ENCODE measurements around the gene ADSS2.
"Not testable (repeated sequence)": the region's sequence is repeated elsewhere in the genome, so short reads cannot be mapped to it uniquely, and the experiment has no call there.

The ADSS2 gene

DNA sequence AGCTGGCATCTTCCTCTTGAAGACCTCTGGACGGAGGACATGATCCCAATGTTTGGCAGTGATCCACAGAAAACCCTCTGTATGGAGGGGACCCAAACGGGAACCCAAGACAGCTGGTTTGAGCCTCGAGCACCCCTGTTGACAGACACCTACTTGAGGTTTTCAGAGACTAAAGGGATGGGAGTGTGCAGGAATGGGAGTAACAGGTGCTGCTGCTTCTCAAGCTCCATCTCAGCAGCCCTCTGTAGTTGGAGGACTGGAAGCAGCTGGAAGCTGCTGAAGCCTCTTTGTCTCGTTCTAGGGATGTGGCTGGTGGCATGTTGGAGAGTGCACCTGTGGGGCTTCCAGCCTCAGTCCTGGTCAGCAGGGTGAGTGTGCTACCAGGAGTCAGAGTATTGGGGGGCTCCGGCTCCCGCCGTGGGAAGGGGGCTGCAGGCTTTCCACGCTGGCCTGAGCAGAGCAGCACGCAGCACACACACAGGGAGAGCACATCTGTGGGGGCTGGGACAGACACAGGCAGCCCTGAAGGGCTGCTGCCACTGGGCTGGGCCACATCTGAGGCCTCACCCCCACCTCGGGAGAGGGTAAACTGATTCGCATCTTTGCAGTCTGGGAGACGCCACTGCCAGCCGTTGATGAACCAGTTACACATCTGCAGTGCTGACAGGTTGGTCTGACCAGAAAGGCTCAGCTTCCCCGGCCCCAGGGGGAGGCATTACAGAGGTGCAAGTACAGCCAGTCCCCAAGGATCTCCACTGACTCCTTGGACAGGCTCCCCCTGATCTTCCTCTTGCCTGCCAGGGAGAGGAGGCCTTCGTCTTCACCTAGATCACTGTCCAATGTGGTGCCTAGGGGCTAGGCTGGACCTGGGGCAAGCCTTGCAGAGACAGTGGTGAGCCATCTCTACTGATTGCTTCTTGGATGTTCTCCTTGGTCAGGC lies 56.6 kb downstream of the ADSS2 start:
- no peak for DNase-seq

DNA sequence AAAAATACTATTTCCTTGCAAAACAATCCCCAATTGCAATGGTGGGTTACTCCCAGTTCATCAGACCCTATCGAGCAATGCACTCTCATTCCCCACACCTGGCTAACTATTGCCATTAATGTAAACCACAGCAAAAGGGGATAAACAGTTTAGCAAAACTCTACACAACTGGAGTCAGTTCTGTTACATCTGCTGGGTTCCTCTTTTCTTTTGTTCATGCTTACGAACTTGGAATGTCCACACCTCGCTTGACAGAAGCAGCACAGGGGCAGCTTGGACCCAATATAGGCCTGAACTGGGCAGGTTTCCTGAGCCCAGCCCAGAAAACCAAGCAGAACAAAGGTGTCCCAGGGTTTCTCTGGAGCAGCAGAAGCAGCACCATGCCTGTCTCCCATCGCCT lies 57.4 kb downstream of the ADSS2 start:
- DNase-seq, result no peak

DNA sequence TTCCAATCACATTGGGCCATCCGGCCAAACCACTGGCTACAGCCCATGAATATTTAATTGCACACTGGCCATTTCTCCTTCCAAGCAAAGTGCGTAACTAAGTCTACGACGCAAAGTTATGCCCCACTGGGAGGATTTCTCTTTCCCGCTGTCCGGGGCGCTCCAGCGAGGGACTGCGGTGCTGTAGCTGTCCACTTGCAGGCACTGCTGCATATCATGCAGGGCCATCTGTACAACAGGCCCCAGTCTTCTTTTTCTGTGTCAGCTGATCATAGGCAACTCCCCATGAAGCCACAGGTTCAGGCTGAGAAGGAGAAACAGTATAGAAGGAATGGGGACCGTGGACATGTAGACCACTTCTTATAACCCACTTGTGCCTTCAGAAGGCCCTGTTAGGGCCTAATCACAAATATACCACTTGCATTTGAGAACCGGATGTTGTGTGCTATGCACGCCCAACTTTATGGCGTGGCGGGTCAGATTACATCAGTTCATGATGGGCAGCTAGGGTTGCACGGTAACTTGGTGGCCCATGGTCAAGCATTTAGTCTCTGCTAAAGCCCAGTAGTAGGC lies 58.0 kb downstream of the ADSS2 start:
- DNase-seq, result no peak

DNA sequence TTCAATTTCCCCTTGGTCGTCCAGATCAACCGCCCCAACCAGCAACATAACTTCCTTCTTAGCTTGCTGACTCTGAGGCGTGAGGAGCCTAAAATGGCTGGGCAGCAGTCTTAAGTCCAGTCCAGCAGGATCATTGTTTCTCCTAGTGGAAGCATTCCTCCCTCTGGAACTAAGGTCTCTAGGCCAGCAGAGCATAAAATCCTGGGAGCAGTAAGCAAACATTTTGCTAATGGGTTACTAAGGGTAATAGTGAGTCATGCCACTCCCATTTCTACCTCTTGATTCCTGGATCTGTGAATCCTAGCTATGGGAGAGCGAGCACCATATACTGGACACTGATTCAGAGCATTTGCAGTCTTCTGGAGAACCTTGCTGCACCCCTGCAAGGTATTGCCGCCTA lies 59.9 kb downstream of the ADSS2 start:
- DNase-seq, result no peak

DNA sequence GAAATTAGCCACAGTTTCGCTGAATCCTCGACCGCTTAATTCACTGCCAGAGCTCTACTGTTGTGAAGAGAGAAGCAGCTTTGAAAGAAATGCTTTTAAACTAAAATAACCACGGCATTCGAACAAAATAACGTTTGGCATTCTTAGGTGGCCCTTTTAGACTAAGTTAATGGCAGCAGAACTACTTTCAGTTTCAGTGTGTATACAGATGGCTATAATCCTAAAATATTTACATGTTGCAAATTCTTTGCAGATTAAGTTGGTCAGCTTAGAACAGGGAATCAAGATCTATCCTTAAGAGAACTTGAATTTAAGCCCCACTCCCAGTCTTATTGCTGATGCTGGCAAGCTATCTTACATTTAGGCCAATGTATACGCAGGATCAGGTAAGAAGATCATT lies 62.7 kb downstream of the ADSS2 start:
- DNase-seq, result no peak

DNA sequence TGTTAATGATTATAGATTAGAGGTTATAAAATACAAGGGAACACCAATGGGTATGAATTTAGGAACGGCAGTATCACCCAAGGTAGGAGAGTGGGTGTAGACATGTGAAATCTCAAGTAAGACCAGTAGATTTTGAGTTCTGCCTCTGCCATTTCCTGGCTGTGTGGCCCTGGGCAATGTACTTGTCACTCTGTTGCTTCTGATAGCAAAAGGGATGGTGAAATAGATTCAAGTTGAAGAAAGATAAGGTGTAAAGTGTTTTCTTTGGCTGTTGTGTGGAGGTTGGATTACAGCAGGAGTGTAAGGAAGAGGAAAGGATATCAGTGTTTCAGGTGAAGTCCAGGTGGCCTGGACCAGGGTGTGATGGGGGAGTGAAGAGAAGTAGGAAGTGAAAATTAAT lies 64.3 kb downstream of the ADSS2 start:
- no peak for DNase-seq

DNA sequence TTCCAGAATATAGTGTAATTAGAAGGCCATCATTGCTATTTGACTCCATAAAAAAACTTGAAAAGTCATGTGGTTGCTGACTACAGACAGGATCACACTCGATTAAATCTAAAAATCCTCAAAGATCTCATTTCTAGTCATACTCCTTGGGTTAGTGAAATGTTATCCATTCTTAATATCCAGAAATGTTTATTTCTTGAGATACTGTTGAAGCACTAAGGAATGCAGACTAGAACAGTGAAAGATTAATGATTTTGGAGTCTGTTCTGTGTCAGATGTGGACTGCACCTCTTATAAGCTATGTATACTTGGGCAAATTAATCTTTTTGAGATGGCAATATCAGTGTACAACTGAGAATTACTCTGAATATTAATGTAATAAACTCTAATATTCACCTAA lies 65.1 kb downstream of the ADSS2 start:
- no peak for DNase-seq

DNA sequence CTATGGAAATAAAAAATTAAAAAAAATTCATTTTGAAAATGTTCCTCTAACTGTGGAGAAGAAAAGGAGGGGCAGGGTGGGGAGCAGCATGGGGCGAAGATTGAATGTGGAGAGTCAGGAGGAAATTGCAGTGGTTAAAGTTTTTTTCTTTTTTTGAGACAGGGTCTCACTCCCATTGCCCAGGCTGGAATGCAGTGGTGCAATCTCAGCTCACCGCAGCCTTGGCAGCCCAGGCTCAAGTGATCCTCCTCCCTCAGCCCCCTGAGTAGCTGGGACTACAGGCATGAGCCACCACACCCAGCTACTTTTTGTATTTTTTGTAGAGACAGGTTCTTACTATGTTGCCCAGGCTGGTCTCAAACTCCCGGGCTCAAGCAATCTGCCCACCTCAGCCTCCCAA lies 67.6 kb downstream of the ADSS2 start:
- no peak for DNase-seq

DNA sequence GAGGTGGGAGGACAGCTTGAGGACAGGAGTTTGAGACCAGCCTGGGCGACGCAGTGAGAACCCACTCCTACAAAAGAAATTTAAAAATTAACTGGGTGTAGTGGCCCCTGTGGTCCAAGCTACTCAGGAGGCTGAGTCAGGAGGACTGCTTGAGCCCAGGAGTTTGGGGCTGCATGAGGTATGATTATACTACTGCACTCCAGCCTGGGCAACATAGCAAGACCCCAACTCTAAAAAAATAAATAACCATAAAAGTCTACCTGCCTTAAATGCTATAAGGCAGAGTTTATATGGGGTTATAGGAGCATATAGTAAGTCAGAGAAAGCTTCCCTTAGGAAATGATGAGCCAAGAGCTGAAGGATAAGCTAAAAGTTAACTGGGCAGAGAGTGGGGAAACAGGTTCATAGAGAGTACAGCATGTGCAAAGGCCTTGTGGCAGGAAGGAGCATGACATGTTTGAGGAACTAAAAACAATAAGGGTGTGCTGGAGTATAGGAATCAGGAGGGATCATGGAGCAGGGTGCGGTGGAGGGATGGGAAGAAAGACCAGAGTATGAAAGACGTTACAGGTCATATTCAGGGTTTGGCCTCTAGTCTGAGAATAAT lies 68.3 kb downstream of the ADSS2 start:
- DNase-seq, result no peak

DNA sequence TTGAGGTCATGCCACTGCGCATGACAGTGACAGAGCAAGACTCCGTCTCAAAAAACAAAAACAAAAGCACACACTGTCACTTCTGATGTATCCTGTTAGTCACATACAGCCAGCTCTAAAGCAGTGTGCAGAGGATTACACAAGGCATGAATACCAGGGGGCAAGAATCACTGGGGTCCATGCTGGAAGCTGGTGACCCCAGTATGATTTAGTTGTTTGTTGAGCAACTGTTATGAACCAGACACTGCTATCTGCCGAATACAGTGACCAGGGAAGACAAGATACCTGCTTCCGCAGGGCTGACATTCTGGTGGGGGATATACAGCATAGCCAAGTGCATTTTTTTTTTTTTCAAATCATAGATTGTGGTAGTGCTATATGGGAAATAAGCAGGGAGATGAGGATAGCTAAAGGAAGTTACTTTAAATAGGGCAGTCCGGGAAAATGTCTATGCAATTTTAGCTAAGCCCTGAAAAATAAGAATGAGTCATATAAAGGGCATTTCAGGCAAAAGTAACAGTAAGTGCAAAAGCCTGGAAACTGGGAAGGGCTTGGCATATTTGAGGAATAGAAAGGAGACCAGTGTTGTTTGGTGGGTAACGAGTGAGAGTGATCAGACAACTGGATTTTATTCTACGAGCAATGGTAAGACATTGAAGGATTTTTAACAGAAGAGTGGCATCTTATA lies 69.7 kb downstream of the ADSS2 start:
- no peak for DNase-seq

DNA sequence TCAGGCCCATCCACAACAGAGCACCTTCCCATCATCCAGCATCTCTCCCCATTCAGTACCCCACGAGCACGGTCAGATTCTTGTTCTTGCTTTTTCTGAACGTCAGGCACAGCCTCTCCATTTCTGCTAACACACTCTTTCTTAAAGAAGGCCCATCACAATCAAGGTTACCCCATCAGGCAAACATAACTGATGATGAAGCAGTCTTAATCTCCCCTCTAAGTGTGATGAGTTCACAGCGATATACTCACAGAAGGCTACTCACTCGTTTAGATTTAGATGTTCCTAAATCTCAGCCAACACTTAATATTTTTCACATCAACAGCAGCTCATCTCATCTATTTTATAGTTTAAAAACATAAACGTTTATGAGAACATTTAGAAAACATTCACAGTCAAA lies 75.6 kb downstream of the ADSS2 start:
- no peak for DNase-seq

DNA sequence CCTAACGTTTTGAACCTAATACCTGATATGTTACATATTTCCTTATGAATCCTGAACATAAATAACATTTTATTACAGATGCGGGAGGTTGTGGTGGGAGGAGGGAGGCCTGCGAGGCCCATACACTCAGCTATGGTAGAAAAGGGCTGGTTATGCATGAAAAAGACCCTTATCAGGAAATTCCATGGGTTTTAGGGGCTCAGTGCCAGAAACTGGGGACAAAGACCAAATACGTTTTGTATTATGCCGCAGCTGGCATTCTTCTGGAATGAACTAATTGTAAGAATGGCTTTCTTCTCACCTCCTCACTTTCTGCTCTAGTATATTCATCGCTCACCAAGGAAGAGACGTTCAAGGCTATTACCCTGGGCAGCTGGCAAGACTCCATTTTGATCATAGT lies 76.7 kb downstream of the ADSS2 start:
- no peak for DNase-seq

DNA sequence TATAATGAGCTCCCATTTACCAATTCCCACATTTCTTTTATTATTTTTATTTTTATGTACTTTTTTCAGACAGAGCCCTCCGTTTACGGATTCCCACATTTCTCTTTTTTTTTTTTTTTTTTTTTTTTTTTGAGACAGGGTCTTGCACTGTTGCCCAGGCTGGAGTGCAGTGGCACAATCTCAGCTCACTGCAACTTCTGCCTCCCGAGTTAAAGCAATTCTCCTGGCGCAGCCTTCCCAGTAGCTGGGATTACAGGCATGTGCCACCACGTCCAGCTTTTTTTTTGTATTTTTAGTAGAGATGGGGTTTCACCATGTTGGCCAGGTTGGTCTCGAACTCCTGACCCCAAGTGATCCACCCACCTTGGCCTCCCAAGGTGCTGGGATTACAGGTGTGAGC lies 77.2 kb downstream of the ADSS2 start:
- DNase-seq, result not testable (repeated sequence)

DNA sequence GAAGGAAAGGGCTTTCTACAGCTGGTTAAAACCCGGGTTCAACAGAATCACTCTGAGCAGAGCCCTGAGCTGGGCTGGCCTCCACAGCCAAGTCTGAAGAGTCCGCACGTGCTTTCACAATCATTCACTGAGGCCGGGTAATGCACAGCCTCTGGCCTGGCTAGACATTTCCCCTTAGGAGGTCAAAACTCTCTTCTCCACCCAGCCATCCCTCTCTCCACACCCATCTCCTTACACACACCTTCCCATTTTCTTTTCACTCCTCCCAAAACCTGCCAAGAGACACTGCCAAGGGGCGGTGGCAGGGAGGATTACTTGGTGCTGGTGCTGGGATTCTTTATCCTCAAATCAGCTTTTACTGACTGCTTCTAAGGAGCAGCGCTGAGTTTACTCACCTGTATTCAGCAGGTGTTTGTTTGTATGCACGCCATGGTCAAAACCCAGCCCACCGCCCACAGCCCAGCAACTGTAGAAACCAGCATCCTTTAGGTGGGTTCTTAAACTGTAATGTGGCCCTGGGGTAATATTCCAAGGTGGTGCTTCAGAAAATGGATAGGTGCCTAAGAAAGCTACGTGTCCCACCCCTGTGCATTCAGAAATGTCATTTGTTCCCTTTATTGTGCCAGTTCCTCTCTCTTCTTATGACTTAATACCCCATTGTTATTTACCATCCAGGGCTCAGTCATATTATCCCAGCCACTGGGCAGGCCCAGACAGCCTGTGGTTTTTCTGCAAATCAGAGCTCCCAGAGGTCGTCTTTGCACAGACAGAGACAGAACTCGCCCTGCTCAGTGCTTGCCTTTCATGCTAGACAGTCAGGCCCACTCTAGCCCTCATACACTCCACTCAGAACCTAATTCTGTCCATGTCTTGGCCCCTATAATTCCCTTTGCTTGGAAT lies 80.2 kb downstream of the ADSS2 start:
- DNase-seq, result no peak

DNA sequence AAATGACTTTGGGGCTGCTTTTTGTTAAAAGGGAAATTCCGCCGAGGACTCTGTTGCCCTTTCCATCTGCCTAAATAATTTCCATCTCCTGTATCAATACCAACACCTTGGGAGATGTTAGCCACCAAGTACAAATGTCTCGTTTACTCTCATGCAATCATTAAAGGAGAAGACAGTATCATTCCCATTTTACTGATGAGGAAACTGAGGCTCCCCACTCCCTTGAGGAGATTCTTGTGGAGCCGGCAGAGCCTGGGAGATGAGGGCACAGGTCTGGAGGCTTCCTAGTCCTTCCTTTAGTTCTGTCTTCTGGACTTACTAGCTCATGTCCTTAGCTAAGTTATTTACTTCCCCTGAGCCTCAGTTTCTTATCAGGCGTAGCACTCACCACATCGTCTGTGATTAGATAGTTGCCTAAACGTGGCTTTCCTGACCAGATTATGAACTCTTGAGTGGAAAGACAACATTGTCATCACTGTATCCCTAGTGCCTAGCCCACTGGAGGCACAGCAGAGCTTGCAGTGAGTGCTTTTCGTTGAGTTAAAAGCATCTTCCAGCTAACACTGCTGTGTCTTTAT lies 81.6 kb downstream of the ADSS2 start:
- DNase-seq, result no peak

DNA sequence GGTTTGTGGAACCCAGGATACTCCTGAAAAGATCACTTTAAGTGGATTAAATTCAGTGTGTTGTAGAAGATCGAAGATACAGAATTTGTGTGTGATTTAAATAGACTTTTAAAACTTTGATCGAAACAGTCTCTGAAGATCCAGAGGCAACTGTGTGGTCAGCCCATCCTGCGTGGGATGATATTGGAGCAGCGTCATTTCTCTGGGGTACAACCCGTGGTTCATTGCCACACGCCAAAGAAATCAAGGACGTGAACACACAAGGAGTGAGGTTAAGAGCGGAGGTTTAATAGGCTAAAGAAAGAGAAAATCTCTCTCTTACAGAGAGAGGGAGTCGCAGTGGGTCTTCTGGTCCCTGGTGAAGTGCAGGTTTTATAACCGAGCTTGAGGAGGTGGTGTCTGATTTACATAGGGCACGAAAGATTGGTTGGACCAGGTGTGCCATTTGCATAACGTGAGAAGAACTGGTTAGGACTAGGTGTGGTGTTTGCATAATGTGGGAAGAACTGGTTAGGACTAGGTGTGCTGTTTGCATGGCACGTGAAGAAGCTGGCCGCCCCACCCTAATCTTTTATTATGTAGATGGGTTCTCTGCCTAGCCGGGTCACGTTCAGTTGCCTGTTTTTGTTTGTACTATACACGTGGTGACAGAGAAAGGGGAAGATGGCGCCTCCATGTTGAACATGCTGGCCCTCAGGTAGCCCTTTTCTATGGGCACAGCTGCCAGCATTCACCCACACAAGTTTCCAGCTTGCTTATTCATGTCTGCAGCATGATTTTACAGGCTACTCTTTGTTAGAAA lies 82.3 kb downstream of the ADSS2 start:
- DNase-seq, result no peak

DNA sequence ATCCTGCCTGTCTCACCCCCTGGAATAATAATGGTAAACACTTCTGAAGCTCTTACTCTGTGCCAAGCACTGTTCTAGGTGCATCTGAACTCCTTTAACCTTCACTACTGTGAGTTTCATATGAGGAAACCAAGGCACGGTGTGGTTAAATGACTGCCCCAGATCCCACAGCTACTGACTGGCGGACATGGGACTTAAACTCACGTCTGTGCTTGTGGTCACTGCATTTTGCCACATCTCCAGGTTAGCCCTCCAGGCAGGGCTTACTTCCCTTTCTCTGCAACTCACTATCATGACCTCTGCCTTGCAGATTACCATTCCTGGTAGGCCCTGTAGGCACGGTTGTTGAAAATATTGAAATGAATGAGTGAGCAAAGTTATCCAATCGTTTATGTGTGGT lies 83.4 kb downstream of the ADSS2 start:
- no peak for DNase-seq

DNA sequence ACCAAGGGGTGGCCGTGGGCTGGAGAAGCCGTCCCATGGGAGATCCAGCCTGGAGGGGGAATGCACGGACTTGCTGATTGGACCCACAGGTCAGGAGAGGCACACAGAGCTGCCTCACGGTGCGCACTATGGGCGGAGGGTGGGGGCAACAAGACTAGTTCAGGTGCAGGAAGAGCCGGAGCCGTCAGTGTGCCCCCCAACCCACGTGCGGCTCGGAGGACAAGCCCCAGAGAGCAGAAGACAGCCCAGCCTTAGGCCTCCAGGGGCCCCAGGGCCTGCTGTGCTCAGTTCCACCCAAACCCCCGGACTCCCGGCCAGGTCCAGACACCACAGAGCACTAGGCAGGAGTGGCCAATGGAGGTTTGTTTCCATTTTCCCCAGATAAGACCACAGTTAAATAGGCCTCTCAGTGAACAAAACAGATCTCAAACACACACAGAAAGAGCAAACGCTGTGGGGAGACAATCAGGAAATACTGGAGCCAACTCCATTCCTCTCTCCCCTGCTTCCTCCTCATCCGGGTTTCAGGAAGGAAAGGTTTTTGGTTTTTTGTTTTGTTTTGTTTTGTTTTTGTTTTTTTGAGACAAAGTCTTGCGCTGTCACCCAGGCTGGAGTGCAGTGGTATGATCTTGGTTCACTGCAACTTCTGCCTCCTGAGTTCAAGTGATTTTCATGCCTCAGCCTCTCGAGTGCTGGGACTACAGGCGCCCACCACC lies 84.2 kb downstream of the ADSS2 start:
- DNase-seq, result no peak

DNA sequence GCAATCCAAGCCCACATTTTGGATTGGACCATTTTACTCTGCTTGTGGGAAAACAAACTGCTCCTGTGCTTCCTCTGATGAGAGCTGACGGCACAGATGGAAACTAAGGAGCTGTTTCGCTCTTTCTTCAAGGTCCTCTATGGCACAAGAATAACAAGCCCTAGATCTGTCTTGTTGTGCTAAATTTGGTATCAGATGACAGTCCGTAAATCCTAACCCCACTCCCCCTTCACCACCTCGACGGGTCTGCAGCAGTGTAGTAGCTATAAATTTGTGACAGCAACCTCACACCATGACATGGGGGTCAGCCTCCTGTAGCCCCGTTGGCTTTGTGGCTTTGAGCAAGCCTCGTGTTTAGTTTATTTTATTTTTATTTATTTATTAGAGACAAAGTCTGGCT lies 85.9 kb downstream of the ADSS2 start:
- no peak for DNase-seq

DNA sequence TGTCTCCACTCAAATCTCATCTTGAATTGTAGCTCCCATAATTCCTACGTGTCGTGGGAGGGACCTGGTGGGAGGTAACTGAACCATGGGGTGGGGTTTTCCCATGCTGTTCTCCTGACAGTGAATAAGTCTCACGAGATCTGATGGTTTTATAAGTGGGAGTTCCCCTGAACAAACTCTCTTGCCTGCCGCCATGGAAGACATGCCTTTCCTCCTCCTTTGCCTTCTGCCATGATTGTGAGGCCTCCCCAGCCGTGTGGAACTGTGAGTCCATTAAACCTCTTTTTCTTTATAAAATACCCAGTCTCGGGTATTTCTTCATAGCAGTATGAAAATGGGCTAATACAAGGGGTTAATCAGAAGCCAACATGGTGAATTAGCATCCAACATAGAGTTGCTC lies 86.4 kb downstream of the ADSS2 start:
- DNase-seq, result not testable (repeated sequence)

DNA sequence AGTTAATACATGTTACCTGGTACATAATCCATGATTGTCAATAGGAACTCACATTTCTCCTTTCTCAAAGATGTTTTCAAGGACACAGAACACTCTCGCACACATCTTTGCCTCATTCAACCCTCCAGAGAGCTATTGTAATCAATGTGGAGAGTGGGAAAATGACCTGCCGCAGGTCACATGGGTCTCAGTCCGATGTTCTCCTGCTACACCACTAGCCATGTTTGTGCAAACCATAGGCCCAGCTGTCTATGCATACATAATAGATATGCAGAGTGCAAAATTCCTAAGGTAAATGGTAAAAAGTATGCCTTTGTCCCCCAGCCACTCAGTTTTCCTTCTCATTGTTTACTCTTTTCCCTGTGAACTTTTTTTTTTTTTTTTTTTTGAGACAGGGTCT lies 89.2 kb downstream of the ADSS2 start:
- DNase-seq, result no peak
